Upper lobe of left lung (tissue), 4 donors: ENCODE results near the gene JAKMIP2.

Experiments used
- POLR2A ChIP-seq, 4 donors: fragments of 450-650 bp; IDR thresholded peaks; one replicate each; pipeline ENCODE4 v1.5.1; 2016 to 2017; ENCODE audit warnings: antibody characterized with exemption in 4 of 4, mild to moderate bottlenecking in 2 of 4
- POLR2AphosphoS5 ChIP-seq, 2 donors: sonication (generic); formaldehyde crosslinking; IDR thresholded peaks; one replicate each; pipeline ENCODE4 v1.5.1; 2017; ENCODE audit warnings: antibody characterized with exemption in 2 of 2
- TF ChIP-seq, protein P1 (sequence below), 6 experiments: fragments of 450-650 bp in 4 of 6; fragments of 200-600 bp in 2 of 6; sonication (generic) in 2 of 6; IDR thresholded peaks; one replicate each; pipeline ENCODE4 v1.5.1; 2016 to 2019; ENCODE audit warnings: antibody characterized with exemption in 6 of 6

DNA sequence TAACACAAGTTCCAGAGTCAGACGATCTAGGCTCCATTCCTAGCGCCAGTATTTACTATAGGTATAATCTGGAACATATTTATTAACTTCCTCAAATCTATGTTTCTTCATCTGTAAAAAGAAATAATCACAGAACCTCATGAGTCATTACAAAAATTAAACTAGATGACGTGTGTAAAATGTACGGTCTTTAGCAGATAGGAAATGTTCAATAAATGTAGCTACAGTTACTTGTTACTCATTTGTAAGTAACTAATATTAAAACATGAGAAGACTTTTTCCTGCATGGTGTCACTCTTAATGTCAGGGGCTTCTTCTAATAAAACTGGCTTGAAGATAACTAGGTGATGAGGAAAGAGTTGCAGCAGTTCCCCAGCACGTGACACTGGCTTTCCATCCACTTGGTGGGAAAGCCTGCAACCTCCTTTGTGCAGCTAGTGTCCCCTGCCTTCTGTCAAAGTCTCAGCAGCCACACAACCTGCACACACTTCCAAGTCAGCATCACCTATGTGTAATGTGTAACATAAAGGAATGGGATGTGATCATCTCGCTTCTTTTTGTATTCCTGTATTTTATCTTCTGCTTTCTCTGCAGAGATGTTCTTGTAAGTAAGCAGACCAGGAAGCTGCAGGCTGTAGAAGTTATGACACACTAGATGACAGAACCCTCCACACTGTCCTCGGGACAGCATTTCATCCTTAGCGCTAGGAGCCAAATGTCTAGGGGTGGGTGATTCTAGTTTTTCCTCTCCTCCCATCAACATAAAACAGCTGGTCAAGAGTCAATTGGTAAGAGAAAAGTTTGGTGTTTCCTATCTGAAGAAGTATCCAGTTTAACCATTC is 1.8 kb upstream of the JAKMIP2 start:
- TF ChIP-seq POLR2AphosphoS5 (IDR thresholded peaks at IDR 0.05) (no peak), POLR2A (IDR thresholded peaks at IDR 0.05) (no peak)
- TF ChIP-seq, protein P1, sequence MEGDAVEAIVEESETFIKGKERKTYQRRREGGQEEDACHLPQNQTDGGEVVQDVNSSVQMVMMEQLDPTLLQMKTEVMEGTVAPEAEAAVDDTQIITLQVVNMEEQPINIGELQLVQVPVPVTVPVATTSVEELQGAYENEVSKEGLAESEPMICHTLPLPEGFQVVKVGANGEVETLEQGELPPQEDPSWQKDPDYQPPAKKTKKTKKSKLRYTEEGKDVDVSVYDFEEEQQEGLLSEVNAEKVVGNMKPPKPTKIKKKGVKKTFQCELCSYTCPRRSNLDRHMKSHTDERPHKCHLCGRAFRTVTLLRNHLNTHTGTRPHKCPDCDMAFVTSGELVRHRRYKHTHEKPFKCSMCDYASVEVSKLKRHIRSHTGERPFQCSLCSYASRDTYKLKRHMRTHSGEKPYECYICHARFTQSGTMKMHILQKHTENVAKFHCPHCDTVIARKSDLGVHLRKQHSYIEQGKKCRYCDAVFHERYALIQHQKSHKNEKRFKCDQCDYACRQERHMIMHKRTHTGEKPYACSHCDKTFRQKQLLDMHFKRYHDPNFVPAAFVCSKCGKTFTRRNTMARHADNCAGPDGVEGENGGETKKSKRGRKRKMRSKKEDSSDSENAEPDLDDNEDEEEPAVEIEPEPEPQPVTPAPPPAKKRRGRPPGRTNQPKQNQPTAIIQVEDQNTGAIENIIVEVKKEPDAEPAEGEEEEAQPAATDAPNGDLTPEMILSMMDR (IDR thresholded peaks at IDR 0.05): no peak
